ENCODE results near the gene TRABD.
A peak's percentile ranks its signal among the peaks of the same experiment; 100 is the strongest.

Gene TRABD

GRCh38 chr22:50228366-50228765 lies 42.7 kb downstream of the TRABD start:
- H3K4me3 Mint-ChIP-seq: no peak overlapping the region
- H3K27me3 Mint-ChIP-seq (ENCODE audit: low read depth): no peaks in the 10 kb centered on the region
- DNase-seq (ENCODE audit: low spot score): no peak
- H3K9me3 Mint-ChIP-seq: no peaks in the 10 kb centered on the region
- no peaks in the 10 kb centered on the region for H3K4me1 Mint-ChIP-seq (ENCODE audit: low read depth)
- H3K36me3 Mint-ChIP-seq (ENCODE audit: low read depth): peaks cover 20% of the 10 kb centered on the region
- H3K27ac Mint-ChIP-seq: no peak overlapping the region

- no peaks in the 10 kb centered on the region for H3K9me3 Mint-ChIP-seq
- H3K4me1 Mint-ChIP-seq (ENCODE audit: low read depth): no peaks in the 10 kb centered on the region
- no peak overlapping the region for H3K4me3 Mint-ChIP-seq
- no peak for DNase-seq (ENCODE audit: low spot score)
- no peak overlapping the region for H3K27ac Mint-ChIP-seq
- no peaks in the 10 kb centered on the region for H3K27me3 Mint-ChIP-seq (ENCODE audit: low read depth)
- peaks cover 25% of the 10 kb centered on the region for H3K36me3 Mint-ChIP-seq (ENCODE audit: low read depth)
These were observed 43.7 kb downstream of the TRABD start for GRCh38 chr22:50229370-50229769.

DNA sequence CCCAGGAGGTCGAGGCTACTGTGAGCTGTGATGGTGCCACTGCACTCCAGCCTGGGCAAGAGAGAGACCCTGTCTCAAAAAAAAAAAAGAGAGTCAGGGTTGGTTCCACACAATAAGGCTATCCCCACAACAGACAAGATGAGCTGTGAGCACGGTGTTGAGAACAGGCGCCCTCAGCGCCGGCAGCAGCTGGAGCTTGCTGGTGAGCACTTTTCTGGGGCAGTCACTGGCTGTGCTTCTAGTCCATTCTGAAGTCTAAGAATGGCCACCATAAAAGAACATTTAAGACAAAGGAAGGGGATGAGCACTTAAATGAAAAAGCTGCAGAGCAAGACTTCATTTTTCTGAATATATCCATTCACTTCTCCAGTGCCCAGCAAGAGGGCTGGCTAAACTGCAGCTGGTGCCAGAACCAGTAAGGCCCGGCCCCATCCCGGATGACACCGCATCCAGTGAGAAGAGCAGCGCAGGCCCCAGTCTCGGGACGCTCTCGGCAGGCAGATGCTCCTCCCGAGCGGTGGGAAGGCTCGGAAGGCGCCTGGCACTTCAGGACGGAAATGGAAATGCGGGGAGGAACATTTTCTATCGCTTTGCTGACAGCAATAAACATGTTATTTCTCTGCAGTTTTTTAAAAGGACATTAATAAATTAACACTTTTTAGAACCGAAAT lies 46.9 kb downstream of the TRABD start:
- Mint-ChIP-seq H3K27ac (no peak overlapping the region), H3K36me3 (ENCODE audit: low read depth) (peaks cover 35% of the 10 kb centered on the region), H3K27me3 (ENCODE audit: low read depth) (no peaks in the 10 kb centered on the region), H3K4me3 (no peak overlapping the region), H3K9me3 (peaks cover 8% of the 10 kb centered on the region), H3K4me1 (ENCODE audit: low read depth) (no peaks in the 10 kb centered on the region)
- no peak for DNase-seq (ENCODE audit: low spot score)

DNA sequence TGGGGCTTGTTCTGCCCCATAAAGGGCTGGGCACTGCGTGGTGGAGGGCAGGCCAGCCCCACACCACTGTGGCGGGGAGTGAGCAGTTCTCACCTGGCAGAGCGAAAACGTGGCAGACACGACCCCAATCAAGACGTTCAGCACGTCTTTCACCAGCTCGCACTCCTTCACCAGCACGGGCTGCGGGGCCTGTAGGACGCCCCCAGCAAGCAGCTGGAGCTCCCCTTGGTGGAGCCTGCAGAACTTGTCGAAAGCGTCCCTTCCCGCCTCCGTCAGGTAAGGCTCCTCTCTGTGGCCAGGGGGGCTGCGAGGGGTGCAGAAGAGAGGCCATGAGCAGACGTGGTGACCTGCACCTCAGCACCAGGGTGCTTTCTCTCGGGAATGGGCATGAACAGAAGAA lies 47.5 kb downstream of the TRABD start:
- no peak overlapping the region for H3K27ac Mint-ChIP-seq
- peaks cover 8% of the 10 kb centered on the region for H3K9me3 Mint-ChIP-seq

GRCh38 chr22:50236731-50237409 lies 51.2 kb downstream of the TRABD start:
- Mint-ChIP-seq H3K27ac (no peak overlapping the region), H3K4me3 (no peak overlapping the region), H3K36me3 (ENCODE audit: low read depth) (peaks cover 38% of the 10 kb centered on the region), H3K9me3 (peaks cover 8% of the 10 kb centered on the region), H3K27me3 (ENCODE audit: low read depth) (no peaks in the 10 kb centered on the region), H3K4me1 (ENCODE audit: low read depth) (peaks cover 8% of the 10 kb centered on the region)
- no peak for DNase-seq (ENCODE audit: low spot score)

More for the DNA sequence above, 47.5 kb downstream of the TRABD start:
- Mint-ChIP-seq H3K4me1 (ENCODE audit: low read depth) (no peaks in the 10 kb centered on the region), H3K36me3 (ENCODE audit: low read depth) (peaks cover 40% of the 10 kb centered on the region), H3K27me3 (ENCODE audit: low read depth) (no peaks in the 10 kb centered on the region), H3K4me3 (no peak overlapping the region)
- no peak for DNase-seq (ENCODE audit: low spot score)

DNA sequence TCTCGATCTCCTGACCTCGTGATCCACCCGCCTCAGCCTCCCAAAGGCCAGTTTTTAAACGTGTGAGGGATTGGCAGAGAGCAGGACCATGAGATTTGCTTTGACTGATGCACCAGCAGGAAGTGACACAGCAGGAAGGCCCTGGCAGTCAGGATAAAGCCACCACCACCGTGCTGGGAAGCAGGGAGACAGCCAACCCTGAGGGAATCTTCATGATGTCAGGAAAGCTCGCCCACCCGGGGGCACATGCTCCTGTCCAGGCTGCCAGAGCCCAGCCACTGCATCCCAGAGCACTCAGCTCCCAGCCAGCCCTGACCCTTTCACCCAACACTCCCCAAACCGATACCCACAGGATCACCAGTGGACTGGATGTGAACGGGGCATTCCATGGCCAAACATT lies 53.0 kb downstream of the TRABD start:
- no peak overlapping the region for H3K27ac Mint-ChIP-seq
- no peaks in the 10 kb centered on the region for H3K27me3 Mint-ChIP-seq (ENCODE audit: low read depth)
- H3K4me3 Mint-ChIP-seq: no peak overlapping the region
- peaks cover 13% of the 10 kb centered on the region for H3K4me1 Mint-ChIP-seq (ENCODE audit: low read depth)
- peaks cover 35% of the 10 kb centered on the region for H3K36me3 Mint-ChIP-seq (ENCODE audit: low read depth)
- DNase-seq (ENCODE audit: low spot score): no peak
- peaks cover 8% of the 10 kb centered on the region for H3K9me3 Mint-ChIP-seq

DNA sequence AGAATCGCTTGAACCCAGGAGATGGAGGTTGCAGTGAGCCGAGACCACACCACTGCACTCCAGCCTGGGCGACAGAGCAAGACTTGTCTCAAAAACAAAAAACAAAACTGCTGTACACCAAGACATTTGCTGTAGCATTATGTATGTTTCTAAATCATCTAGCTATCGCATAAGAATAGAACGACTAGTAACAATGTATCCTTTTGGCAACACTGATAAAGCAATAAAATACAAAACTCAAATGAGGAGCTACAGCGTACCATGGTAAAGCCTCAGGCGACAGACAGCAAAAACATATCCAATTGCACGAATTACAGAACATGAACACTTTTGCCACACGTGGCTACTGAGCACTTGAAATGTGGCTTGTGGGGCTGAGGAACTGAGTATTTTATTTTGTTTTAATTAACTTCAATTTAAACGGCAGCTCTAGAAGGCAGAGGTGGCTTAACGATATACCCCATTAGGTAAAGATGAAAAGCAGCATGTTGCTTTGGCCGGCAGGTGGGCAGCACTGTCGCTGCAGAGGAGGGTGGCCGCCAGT lies 56.8 kb downstream of the TRABD start:
- Mint-ChIP-seq H3K4me3 (peak overlapping the region; percentile 100), H3K9me3 (no peaks in the 10 kb centered on the region), H3K36me3 (ENCODE audit: low read depth) (peaks cover 25% of the 10 kb centered on the region), H3K4me1 (ENCODE audit: low read depth) (peaks cover 15% of the 10 kb centered on the region), H3K27ac (peak overlapping the region; percentile 67), H3K27me3 (ENCODE audit: low read depth) (no peaks in the 10 kb centered on the region)
- DNase-seq (ENCODE audit: low spot score): no peak

GRCh38 chr22:50243685-50244419 lies 58.1 kb downstream of the TRABD start:
- Mint-ChIP-seq H3K36me3 (ENCODE audit: low read depth) (peaks cover 23% of the 10 kb centered on the region), H3K27ac (peak overlapping the region; percentile 100), H3K4me1 (ENCODE audit: low read depth) (peaks cover 15% of the 10 kb centered on the region), H3K27me3 (ENCODE audit: low read depth) (no peaks in the 10 kb centered on the region), H3K9me3 (no peaks in the 10 kb centered on the region), H3K4me3 (peak overlapping the region; percentile 100)
- no peak for DNase-seq (ENCODE audit: low spot score)

DNA sequence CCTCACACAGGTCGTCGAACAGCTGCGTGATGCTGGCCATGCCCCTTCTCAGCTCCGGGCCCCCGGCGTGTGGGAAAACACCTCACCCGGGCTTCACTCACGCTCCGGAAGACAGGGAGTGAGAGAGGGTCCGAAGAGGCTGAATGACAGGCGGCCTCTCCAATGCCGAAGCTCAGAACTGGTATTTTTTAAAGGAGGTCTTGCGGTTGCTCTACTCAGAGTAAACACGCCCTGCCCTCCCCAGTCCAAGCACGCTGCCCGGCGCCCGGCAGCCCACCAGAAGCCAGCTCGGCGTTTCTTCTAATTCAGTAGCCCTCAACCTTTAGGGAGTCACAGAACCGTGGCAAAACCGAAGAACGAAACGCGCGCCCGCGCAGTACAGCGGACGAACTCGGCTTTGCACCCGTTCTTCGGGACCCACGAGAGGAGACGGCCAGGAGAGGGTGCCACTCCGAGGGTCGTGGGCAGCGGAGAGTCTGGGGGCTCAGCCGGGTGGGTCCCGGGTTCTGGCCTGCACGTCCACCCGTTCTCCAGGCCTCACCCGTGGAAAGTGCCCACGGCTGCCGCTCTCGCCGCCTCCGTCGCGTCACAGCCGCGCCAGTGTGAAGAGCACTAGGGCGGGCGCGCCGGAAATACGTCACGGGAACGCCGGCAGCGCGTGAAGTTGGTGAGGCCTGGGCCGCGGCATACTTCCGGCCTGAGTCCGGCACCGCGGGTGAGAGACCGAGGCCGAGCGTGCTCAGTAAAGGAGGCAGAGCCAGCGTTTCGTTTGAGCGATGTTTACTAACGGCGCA lies 58.9 kb downstream of the TRABD start, which contains the start of gene TUBGCP6:
TSS of gene TUBGCP6 (minus strand) at position 604 of the 794 bp plus-strand sequence. CDS start at position 40, 564 bp downstream.
- Mint-ChIP-seq H3K9me3 (no peaks in the 10 kb centered on the region), H3K4me1 (ENCODE audit: low read depth) (peaks cover 15% of the 10 kb centered on the region), H3K27ac (peak within 1 kb of the TSS; percentile 100), H3K27me3 (ENCODE audit: low read depth) (no peaks in the 10 kb centered on the region), H3K36me3 (ENCODE audit: low read depth) (peaks cover 20% of the 10 kb centered on the region), H3K4me3 (peak within 1 kb of the TSS; percentile 100)
- DNase-seq (ENCODE audit: low spot score): peak; percentile 96

DNA sequence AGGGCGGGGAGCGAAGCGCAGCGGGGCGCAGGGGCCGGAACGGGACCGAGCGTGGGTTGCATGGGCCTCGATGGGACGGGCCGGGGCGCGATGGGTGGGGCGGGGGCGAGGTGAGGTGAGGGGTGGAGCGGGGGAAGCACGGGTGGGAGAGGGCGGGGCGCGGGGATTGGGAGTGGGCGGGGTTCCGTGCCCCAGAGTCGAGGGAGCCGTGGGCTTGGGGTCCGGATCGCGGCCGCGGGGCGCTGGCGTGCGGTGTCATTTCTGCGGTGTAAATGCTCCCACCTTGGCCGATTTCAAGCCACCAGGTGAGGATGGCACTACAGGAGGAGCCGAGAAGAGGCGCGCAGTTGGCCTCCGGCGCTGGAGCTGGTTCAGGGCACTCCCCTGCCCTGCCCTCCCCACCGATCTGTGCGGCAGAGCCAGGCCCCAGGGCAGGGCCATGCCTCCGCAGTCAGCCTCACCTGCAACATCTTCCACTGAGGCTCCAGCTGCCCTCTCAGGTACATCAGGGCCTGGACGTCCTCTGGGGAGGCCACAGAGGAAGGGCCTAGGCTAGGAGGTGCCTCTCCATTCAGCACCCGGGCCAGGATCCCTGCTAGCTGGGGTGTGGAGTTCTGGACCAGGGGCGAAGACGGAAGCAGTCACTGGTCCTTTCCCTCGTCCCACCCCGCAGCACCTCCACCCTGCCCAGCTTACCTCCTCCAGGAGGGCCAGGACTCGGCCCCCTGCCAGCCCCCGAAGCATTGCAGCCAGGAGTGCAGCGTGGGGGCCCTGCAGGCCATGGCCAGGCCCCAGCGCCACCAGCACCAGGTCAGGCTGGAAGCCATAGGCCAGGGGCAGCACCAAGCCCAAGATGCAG lies 59.7 kb downstream of the TRABD start:
- Mint-ChIP-seq H3K4me3 (peak overlapping the region; percentile 100), H3K4me1 (ENCODE audit: low read depth) (peaks cover 15% of the 10 kb centered on the region), H3K9me3 (no peaks in the 10 kb centered on the region), H3K36me3 (ENCODE audit: low read depth) (peaks cover 16% of the 10 kb centered on the region), H3K27ac (peak overlapping the region; percentile 100), H3K27me3 (ENCODE audit: low read depth) (no peaks in the 10 kb centered on the region)
- DNase-seq (ENCODE audit: low spot score): no peak

DNA sequence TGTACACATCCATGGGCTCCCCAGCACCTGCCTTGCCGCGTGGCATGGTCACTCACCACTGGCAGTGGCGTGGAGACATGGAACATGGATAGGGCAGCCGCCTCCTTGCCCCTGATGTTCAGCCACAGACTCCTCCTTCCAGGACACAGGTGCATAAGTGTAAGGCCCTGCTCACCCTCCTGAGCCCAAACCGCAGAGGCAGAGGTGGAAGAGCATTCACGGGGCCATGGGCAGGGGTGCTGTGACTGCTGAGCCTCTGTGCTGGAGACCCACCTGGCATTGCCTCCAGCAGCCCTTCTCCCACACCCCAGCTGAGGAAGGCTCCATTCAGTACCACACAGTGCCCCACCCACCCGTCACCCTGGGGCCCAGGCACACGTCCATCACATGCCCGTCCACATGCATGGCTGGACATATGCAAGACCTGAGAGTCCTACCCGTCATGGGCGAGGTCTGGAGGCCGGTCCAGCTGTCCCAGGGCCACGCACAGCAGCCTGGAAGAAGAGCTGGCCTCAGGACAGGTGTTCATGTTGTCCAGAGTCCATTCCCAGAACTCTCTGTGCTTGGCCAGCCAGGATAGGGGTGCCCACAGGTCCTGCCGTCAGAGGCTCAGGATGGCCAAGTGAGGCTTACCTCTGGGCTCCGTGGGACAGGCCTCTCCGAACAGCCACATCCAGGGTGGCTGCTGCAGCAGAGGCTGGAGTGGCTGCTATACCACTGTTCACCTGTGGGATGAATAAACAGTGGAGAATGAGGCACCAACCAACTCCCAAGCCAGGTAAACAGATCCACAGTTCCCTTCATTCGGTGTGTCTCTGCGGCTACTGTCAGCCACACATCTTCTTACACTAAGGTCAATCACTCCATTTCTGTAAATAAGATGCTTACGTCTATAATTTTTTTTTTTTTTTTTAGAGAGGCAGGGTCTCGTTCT lies 60.8 kb downstream of the TRABD start:
- Mint-ChIP-seq H3K27ac (peak overlapping the region; percentile 31), H3K4me1 (ENCODE audit: low read depth) (peaks cover 10% of the 10 kb centered on the region), H3K36me3 (ENCODE audit: low read depth) (peaks cover 15% of the 10 kb centered on the region), H3K27me3 (ENCODE audit: low read depth) (no peaks in the 10 kb centered on the region), H3K9me3 (no peaks in the 10 kb centered on the region), H3K4me3 (peak overlapping the region; percentile 68)
- DNase-seq (ENCODE audit: low spot score): no peak

DNA sequence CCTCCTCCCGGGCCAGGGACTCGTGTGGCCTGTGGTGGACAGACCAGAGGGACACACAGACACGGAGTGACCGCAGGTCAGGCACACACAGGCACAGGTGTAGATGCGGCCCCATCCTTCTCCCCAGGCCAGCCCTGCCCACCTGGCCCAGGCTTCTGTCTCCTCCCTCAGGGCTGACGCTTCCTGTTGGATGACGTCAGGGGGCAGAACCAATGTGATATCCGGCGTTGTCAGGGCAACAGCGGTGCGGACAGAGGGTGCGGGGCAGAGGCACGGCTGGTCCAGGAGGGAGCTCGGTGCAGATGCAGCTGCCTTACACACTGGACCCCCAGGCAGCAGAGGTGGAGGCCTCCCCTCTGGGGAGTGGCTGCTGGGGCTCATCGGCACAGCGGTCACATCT lies 62.0 kb downstream of the TRABD start:
- peaks cover 12% of the 10 kb centered on the region for H3K36me3 Mint-ChIP-seq (ENCODE audit: low read depth)
- no peaks in the 10 kb centered on the region for H3K9me3 Mint-ChIP-seq
- no peaks in the 10 kb centered on the region for H3K27me3 Mint-ChIP-seq (ENCODE audit: low read depth)
- peak overlapping the region; percentile 43 for H3K4me3 Mint-ChIP-seq
- DNase-seq (ENCODE audit: low spot score): peak; percentile 37
- peaks cover 4% of the 10 kb centered on the region for H3K4me1 Mint-ChIP-seq (ENCODE audit: low read depth)
- H3K27ac Mint-ChIP-seq: peak overlapping the region; percentile 89
